IMR-90 (cell line): Measurements from ENCODE around the gene ALDH1A2. TPM values are rescaled to one million over a fixed set of nuclear protein-coding genes. Genes with fewer than 3 reads are reported as not detected.

Experiments used
- ATAC-seq: fragments of 200-7000 bp; cut with Tn5 transposase; 2 replicates; pipeline ENCODE4 v1.9.1; 2020; ENCODE audit warnings: low read depth, mild to moderate bottlenecking, moderate library complexity
- BruUV-seq: library from RNA; stranded (reverse); fragments of 400-500 nt; replicated peaks from 2 replicates; lab custom pipeline; 2021; lab: Mats Ljungman, UMichigan
- CTCF ChIA-PET: fragments of 300-600 bp; formaldehyde crosslinking; extraction: SDS; loops from one replicate; lab custom pipeline; 2021; ENCODE audit warnings: antibody characterized with exemption; lab: Yijun Ruan, JAX
- POLR2A ChIA-PET: fragments of 300-600 bp; sonication (Branson Sonifier 250); formaldehyde crosslinking; loops from one replicate; lab custom pipeline; 2022; ENCODE audit warnings: antibody characterized with exemption; ENCODE audit not compliant: unreplicated experiment; lab: Charles Lee
- DNase-seq: peaks from one replicate; pipeline ENCODE4 v3.0.0; 2013
- H2AFZ ChIP-seq: replicated peaks from 2 replicates; pipeline ENCODE3; 2013; ENCODE audit warnings: low read length, mild to moderate bottlenecking; ENCODE audit not compliant: poor library complexity
- H2AK5ac ChIP-seq: 2 replicates; pipeline ENCODE4 v1.6.1; 2013; ENCODE audit warnings: low read depth, low read length, inconsistent platforms
- H2AK9ac ChIP-seq: replicated peaks from 2 replicates; pipeline ENCODE3; 2013; ENCODE audit warnings: mild to moderate bottlenecking, low read depth, low read length, moderate library complexity; ENCODE audit not compliant: poor library complexity
- H2BK120ac ChIP-seq: 2 replicates; pipeline ENCODE4 v1.6.1; 2013; ENCODE audit warnings: low read depth, low read length, inconsistent platforms
- H2BK15ac ChIP-seq: 3 replicates; pipeline ENCODE4 v1.6.1; 2013; ENCODE audit warnings: low read depth, low read length, inconsistent platforms
- H2BK20ac ChIP-seq: 2 replicates; pipeline ENCODE4 v1.6.1; 2013; ENCODE audit warnings: low read depth, mild to moderate bottlenecking, inconsistent platforms, low read length, moderate library complexity
- H2BK5ac ChIP-seq: 2 replicates; pipeline ENCODE4 v1.6.1; 2013; ENCODE audit warnings: mild to moderate bottlenecking, low read depth, low read length, inconsistent platforms; ENCODE audit not compliant: poor library complexity, severe bottlenecking
- H3K14ac ChIP-seq: replicated peaks from 2 replicates; pipeline ENCODE4 v1.6.1; 2013; ENCODE audit warnings: low read depth, low read length, inconsistent platforms
- H3K18ac ChIP-seq: 2 replicates; pipeline ENCODE4 v1.6.1; 2013; ENCODE audit warnings: low read depth, low read length, control low read depth
- H3K23ac ChIP-seq: 2 replicates; pipeline ENCODE4 v1.6.1; 2013; ENCODE audit warnings: low read depth, low read length, inconsistent platforms
- H3K27ac ChIP-seq: 2 replicates; pipeline ENCODE4 v1.5.1; 2013; ENCODE audit warnings: mild to moderate bottlenecking, control low read depth, low read length; ENCODE audit not compliant: insufficient read depth
- H3K27me3 ChIP-seq: 2 replicates; pipeline ENCODE4 v1.6.1; 2013; ENCODE audit warnings: low read length; ENCODE audit not compliant: control insufficient read depth, insufficient read depth
- H3K36me3 ChIP-seq: 2 replicates; pipeline ENCODE4 v1.6.1; 2013; ENCODE audit warnings: low read length, mixed read lengths; ENCODE audit not compliant: control insufficient read depth, insufficient read depth
- H3K4ac ChIP-seq: 2 replicates; pipeline ENCODE4 v1.6.1; 2013; ENCODE audit warnings: low read depth, low read length, inconsistent platforms
- H3K4me1 ChIP-seq: 2 replicates; pipeline ENCODE4 v1.6.1; 2013; ENCODE audit warnings: low read length, mixed read lengths; ENCODE audit not compliant: control insufficient read depth, insufficient read depth
- H3K4me2 ChIP-seq: 2 replicates; pipeline ENCODE4 v1.6.1; 2013; ENCODE audit warnings: low read depth, mild to moderate bottlenecking, control low read depth, low read length, moderate library complexity
- H3K4me3 ChIP-seq: 2 replicates; pipeline ENCODE4 v1.5.1; 2013; ENCODE audit warnings: low read depth, mild to moderate bottlenecking, control low read depth, low read length, moderate library complexity; ENCODE audit not compliant: insufficient read depth
- H3K56ac ChIP-seq: 2 replicates; pipeline ENCODE4 v1.6.1; 2013; ENCODE audit warnings: low read length, inconsistent platforms; ENCODE audit not compliant: insufficient read depth; ENCODE audit errors: extremely low read depth
- H3K79me1 ChIP-seq, 2 experiments: 2 replicates each; pipeline ENCODE4 v1.6.1; 2013; ENCODE audit warnings: low read length in 2 of 2, inconsistent platforms in 1 of 2, low read depth in 1 of 2
- H3K9ac ChIP-seq: 2 replicates; pipeline ENCODE4 v1.6.1; 2013; ENCODE audit warnings: low read depth, low read length, control low read depth
- H3K9me1 ChIP-seq: 2 replicates; pipeline ENCODE4 v1.6.1; 2013; ENCODE audit warnings: low read length, inconsistent platforms; ENCODE audit not compliant: insufficient read depth
- H3K9me3 ChIP-seq: 2 replicates; pipeline ENCODE4 v1.6.1; 2013; ENCODE audit warnings: low read length; ENCODE audit not compliant: control insufficient read depth, insufficient read depth
- H4K20me1 ChIP-seq: 2 replicates; pipeline ENCODE4 v1.6.1; 2013; ENCODE audit warnings: low read length, inconsistent platforms; ENCODE audit not compliant: insufficient read depth
- H4K5ac ChIP-seq: 2 replicates; pipeline ENCODE4 v1.6.1; 2013; ENCODE audit warnings: mild to moderate bottlenecking, low read depth, low read length, control low read depth
- H4K8ac ChIP-seq, 2 experiments: 2 replicates each; pipeline ENCODE4 v1.6.1; 2013; ENCODE audit warnings: low read depth in 2 of 2, low read length in 2 of 2, control low read depth in 1 of 2, inconsistent platforms in 1 of 2
- H4K91ac ChIP-seq: 2 replicates; pipeline ENCODE4 v1.6.1; 2013; ENCODE audit warnings: low read depth, low read length, inconsistent platforms; ENCODE audit not compliant: insufficient read depth
- BHLHE40 ChIP-seq: fragments of 150-350 bp; IDR thresholded peaks from 2 replicates; pipeline ENCODE4 v1.6.1; 2016; ENCODE audit warnings: mild to moderate bottlenecking, low read depth, low read length
- CEBPB ChIP-seq: IDR thresholded peaks from 2 replicates; pipeline ENCODE4 v1.6.1; 2012; ENCODE audit warnings: low read depth, low read length, improper control_type of control experiment
- CHD1 ChIP-seq: IDR thresholded peaks from 2 replicates; pipeline ENCODE4 v1.6.1; 2012; ENCODE audit warnings: low read depth, low read length, improper control_type of control experiment
- CTCF ChIP-seq: conservative IDR thresholded peaks from 2 replicates; pipeline ENCODE4 v1.5.1; 2012; ENCODE audit warnings: mild to moderate bottlenecking, low read depth, low read length, improper control_type of control experiment
- ELK1 ChIP-seq: fragments of 150-350 bp; IDR thresholded peaks from 2 replicates; pipeline ENCODE4 v1.6.1; 2016; ENCODE audit warnings: low read depth, mild to moderate bottlenecking, low read length, moderate library complexity, borderline replicate concordance
- FOS ChIP-seq: fragments of 150-350 bp; IDR thresholded peaks from 2 replicates; pipeline ENCODE4 v1.6.1; 2016; ENCODE audit warnings: low read depth, low read length
- MAFK ChIP-seq: IDR thresholded peaks from 2 replicates; pipeline ENCODE4 v1.6.1; 2012; ENCODE audit warnings: low read depth, low read length, improper control_type of control experiment
- MAZ ChIP-seq: IDR thresholded peaks from 2 replicates; pipeline ENCODE4 v1.6.1; 2012; ENCODE audit warnings: low read depth, mild to moderate bottlenecking, low read length, improper control_type of control experiment, moderate library complexity, borderline replicate concordance
- MXI1 ChIP-seq: IDR thresholded peaks from 2 replicates; pipeline ENCODE4 v1.6.1; 2012; ENCODE audit warnings: low read depth, mild to moderate bottlenecking, low read length, moderate library complexity, borderline replicate concordance
- NFE2L2 ChIP-seq: fragments of 150-350 bp; IDR thresholded peaks from 2 replicates; pipeline ENCODE4 v1.6.1; 2016; ENCODE audit warnings: low read depth, mild to moderate bottlenecking, low read length
- POLR2A ChIP-seq: IDR thresholded peaks from 2 replicates; pipeline ENCODE4 v1.6.1; 2012; ENCODE audit warnings: mild to moderate bottlenecking, low read depth, low read length
- RAD21 ChIP-seq: IDR thresholded peaks from 2 replicates; pipeline ENCODE4 v1.6.1; 2012; ENCODE audit warnings: low read length, improper control_type of control experiment
- RCOR1 ChIP-seq: IDR thresholded peaks from 2 replicates; pipeline ENCODE4 v1.6.1; 2012; ENCODE audit warnings: mild to moderate bottlenecking, low read length, improper control_type of control experiment; ENCODE audit not compliant: insufficient replicate concordance
- RFX5 ChIP-seq: IDR thresholded peaks from 2 replicates; pipeline ENCODE4 v1.8.0; 2012; ENCODE audit warnings: low read depth, mild to moderate bottlenecking, low read length, moderate library complexity
- SMC3 ChIP-seq: fragments of 150-350 bp; IDR thresholded peaks from 2 replicates; pipeline ENCODE4 v1.6.1; 2016; ENCODE audit warnings: low read depth, mild to moderate bottlenecking, antibody characterized with exemption, low read length, moderate library complexity
- USF2 ChIP-seq: fragments of 150-350 bp; IDR thresholded peaks from 2 replicates; pipeline ENCODE4 v1.6.1; 2017; ENCODE audit warnings: mild to moderate bottlenecking, antibody characterized with exemption, low read length, low read depth
- WGBS, 2 experiments: methylation state at CpG; one replicate each; pipeline versions ENCODE4 v1.1.5 to v1.1.7; 2013; ENCODE audit warnings: missing lambda C conversion rate in 2 of 2; ENCODE audit not compliant: insufficient read length in 1 of 2; ENCODE audit errors: extremely low coverage in 2 of 2; 5-methylcytosine and 5-hydroxymethylcytosine counted together
- dilution Hi-C: fragments of 300-500 bp; cut with HindIII; formaldehyde crosslinking; loops from one replicate; pipeline ENCODE4 v1.14.3; 2018; ENCODE audit warnings: low sequenced_read_pairs; ENCODE audit not compliant: unreplicated experiment
- in situ Hi-C: fragments of 300-500 bp; cut with MboI; formaldehyde crosslinking; loops from 3 replicates; pipeline ENCODE4 v1.14.3; 2019; ENCODE audit warnings: low sequenced_read_pairs, inconsistent platforms, mixed read lengths
- intact Hi-C: fragments of 100-400 bp; cut with micrococcal nuclease; formaldehyde crosslinking; loops from 2 replicates; pipeline ENCODE4 v1.10.0; 2022
- polyA plus RNA-seq, 3 experiments: library from polyadenylated mRNA; depleted of rRNA; stranded (reverse); fragments of >200 nt; gene quantifications; 2 replicates each; pipeline ENCODE4 v1.2.3, GENCODE V29; 2012; ENCODE audit warnings: low replicate concordance in 1 of 3
- total RNA-seq: library from RNA; depleted of rRNA; stranded (reverse); fragments of >200 nt; gene quantifications from 2 replicates; pipeline ENCODE4 v1.2.3, GENCODE V29; 2012

ALDH1A2 gene
- total and polyA plus RNA-seq, 2 of the 4 experiments (the other 2 are of a cell fraction): not detected

DNA sequence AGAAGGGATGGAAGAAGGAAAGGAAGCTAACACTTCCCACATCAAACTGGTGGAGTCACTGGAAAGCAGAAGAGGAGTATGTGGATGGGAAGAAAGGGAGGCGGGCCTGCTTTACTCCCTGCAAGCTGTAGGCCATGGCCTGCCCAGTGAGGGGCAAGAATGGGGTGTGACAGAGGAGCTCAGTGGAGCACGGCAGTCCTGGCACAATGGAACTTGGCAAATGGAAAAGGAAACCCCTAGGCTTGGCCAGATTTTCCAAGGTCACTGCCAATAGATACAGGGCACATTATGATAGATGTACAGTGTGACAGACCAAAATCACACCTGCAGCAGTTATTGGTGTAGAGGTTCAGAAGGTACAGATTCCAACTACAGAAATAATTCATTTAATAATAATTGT, 111.6 kb downstream of the ALDH1A2 start:
- dilution Hi-C loops (no loop called here), in situ Hi-C loops (no loop called here), intact Hi-C loops (no loop called here)
- Histone ChIP-seq H3K23ac (no peak overlapping the region), H2BK5ac (no peak overlapping the region), H4K8ac (no peak overlapping the region), H3K9me3 (no peaks in the 10 kb centered on the region), H3K9ac (no peak overlapping the region), H3K27me3 (peaks cover 4% of the 10 kb centered on the region; the same call in 1 of the 2 replicates), H3K9me1 (no peaks in the 10 kb centered on the region), H3K4me1 (no peaks in the 10 kb centered on the region), H2BK15ac (no peak overlapping the region), H2AFZ (no peak overlapping the region), H4K91ac (no peak overlapping the region), H4K5ac (no peak overlapping the region), H2AK9ac (no peak overlapping the region), H3K14ac (no peak overlapping the region), H3K36me3 (no peaks in the 10 kb centered on the region), H3K27ac (no peak overlapping the region), H3K4me2 (no peak overlapping the region), H3K79me1 (no peaks in the 10 kb centered on the region), H2BK120ac (no peak overlapping the region), H3K56ac (no peak overlapping the region), H2BK20ac (no peak overlapping the region), H3K4ac (no peak overlapping the region), H4K20me1 (no peaks in the 10 kb centered on the region), H3K4me3 (no peak overlapping the region), H2AK5ac (no peak overlapping the region), H3K18ac (no peak overlapping the region)
- DNase-seq: no peak
- ChIA-PET CTCF (no interaction called here), POLR2A (no interaction called here)
- WGBS, 2 experiments: no CpG with 5 or more reads among the region's 2 CpGs
- no TSS peak for BruUV-seq
- no peak for ATAC-seq
- TF ChIP-seq ELK1 (no peak), MXI1 (no peak), CEBPB (no peak), MAZ (no peak), USF2 (no peak), RCOR1 (no peak), BHLHE40 (no peak), RAD21 (no peak), CHD1 (no peak), NFE2L2 (no peak), CTCF (no peak), POLR2A (no peak), SMC3 (no peak), RFX5 (no peak), MAFK (no peak), FOS (no peak)
